Choroid plexus epithelial cell (primary cell): Measurements from ENCODE around the gene OR56A5.

ENCODE experiments used
- DNase-seq: peaks from one replicate; pipeline ENCODE4 v3.0.0-alpha.2; 2010; ENCODE audit warnings: low read depth
- H3K4me3 ChIP-seq: 2 replicates; pipeline ENCODE4 v1.5.1; 2011; ENCODE audit warnings: low read depth, mild to moderate bottlenecking, control low read depth, low read length, moderate library complexity
- TF ChIP-seq, protein P1 (sequence below): conservative IDR thresholded peaks from 2 replicates; pipeline ENCODE4 v1.5.1; 2011; ENCODE audit warnings: low read depth, mild to moderate bottlenecking, control low read depth, inconsistent platforms, low read length, moderate library complexity

The OR56A5 gene, protein sequence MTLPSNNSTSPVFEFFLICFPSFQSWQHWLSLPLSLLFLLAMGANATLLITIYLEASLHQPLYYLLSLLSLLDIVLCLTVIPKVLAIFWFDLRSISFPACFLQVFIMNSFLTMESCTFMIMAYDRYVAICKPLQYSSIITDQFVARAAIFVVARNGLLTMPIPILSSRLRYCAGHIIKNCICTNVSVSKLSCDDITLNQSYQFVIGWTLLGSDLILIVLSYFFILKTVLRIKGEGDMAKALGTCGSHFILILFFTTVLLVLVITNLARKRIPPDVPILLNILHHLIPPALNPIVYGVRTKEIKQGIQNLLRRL

DNA sequence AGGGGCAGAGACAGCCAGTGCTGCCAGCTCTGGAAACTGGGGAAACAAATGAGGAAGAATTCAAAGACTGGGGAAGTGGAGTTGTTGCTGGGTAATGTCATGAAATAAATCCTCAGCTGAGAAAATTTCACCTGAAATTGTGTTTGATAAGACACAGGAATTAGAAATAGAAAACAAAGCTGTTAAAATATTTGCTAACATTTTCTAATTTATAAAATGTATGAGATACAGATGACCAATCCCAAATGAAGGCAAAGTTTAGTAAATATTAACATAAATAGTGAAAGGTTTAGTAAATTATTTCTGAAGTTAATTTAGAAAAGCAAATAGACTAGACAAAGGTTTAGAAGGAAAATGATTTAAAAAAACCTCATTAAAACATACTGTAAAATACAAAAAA lies at the start of gene OR56A5:
Gene OR56A5, minus strand, starts transcription at position 101 of the 400 bp plus-strand sequence. Its CDS starts 0 bp downstream, at position 101.
- TF ChIP-seq, protein P1, sequence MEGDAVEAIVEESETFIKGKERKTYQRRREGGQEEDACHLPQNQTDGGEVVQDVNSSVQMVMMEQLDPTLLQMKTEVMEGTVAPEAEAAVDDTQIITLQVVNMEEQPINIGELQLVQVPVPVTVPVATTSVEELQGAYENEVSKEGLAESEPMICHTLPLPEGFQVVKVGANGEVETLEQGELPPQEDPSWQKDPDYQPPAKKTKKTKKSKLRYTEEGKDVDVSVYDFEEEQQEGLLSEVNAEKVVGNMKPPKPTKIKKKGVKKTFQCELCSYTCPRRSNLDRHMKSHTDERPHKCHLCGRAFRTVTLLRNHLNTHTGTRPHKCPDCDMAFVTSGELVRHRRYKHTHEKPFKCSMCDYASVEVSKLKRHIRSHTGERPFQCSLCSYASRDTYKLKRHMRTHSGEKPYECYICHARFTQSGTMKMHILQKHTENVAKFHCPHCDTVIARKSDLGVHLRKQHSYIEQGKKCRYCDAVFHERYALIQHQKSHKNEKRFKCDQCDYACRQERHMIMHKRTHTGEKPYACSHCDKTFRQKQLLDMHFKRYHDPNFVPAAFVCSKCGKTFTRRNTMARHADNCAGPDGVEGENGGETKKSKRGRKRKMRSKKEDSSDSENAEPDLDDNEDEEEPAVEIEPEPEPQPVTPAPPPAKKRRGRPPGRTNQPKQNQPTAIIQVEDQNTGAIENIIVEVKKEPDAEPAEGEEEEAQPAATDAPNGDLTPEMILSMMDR: no peak
- no peak for DNase-seq
- H3K4me3 ChIP-seq: no peak within 1 kb of the TSS

DNA sequence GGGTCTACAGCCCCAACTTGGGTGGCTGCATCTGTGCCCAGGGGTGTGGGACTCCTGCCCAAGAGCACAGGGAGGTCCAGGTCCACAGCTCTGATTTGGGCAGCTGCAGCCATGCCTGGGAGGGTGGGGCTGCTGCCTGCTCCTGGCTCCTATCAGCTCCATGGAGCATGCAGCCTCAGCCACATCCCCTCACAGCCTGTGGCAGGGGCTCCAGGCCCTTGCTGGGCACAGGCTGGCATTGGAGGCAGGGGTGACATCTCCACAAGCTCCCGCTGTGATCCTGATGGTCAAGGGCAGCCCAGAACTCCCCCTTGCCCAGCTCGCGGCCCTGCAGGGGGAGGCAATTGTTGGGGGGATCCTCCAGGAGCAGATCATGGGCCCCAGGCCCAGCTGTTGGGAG lies 44.7 kb upstream of the OR56A5 start:
- H3K4me3 ChIP-seq: no peak overlapping the region
- DNase-seq: no peak
- TF ChIP-seq, protein P1: no peak

DNA sequence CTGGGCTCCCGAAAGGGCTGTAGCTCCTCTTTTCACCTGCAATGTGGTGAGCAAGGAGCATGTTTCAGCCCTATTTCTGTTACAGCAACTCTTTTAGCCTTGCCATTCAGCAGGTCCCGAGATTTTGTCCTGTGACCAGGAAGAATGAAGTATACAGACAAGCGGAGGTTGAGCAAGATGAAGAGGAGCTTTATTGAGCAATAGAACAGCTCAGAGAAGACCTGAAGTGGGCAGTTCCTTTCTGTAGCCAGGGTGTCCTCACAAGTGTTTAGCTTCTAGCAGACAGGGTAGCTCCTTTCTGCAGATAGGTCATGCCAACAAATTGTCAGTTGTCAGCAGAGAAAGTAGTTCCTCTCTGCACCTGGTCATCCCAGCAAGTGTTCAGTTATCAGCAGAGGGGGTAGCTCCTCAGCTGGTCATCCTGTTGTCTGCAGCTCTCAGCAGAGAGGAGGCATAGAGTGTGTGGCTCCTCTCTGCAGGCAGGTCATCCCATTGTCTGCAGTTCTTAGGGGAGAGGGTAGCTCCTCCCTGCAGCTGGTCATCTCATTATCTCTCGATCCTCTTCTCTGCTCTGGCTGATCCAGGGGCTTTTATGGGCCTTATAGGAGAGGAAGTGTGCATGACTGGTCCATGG lies 43.9 kb upstream of the OR56A5 start:
- no peak for DNase-seq
- no peak overlapping the region for H3K4me3 ChIP-seq
- TF ChIP-seq, protein P1: no peak

DNA sequence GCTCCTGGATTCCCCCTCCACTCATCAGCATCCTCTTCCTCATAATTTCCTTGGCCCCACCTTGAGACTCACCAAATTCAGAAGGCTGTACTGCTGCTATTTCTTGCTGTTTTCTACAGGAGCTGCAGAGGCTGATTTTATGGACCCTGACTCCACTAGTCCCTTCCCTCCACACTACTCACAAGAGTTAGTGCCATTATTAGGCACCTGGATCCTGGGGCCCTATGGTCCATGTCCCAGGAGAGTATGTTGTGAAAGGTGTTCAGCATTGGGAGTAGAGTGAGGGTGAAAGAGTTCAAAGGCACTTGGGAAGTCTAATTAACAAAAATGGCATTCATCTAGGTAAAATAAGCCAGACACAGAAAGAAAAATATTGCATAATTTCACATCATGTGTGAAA lies 38.6 kb upstream of the OR56A5 start, which contains the start of gene OR56A4:
Gene OR56A4, minus strand, starts transcription at position 101 of the 400 bp plus-strand sequence. CDS start 3,954 bp downstream, outside the sequence.
- TF ChIP-seq, protein P1: no peak
- no peak for DNase-seq

DNA sequence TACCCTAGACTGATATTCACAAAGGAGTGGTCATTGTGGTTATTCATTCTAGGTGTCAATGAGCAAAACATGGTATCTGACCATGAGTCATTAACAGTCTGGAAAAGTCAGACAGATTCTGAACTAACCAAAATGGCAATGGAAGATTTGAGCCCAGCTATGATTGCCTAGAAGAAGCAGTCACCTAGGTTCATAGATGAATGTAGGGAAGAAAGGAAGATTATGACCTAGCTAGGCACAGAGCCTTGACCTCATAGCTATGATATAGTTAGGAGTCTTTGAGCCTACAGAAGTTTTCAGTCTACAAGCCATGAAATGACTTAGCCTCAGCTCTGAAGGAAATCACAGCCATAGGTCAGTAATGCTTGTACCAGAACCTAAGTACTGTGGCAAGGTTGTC lies 38.1 kb upstream of the OR56A5 start:
- TF ChIP-seq, protein P1: no peak
- DNase-seq: no peak

More for the DNA sequence above, 38.6 kb upstream of the OR56A5 start, which contains the start of gene OR56A4:
- no peak within 1 kb of the TSS for H3K4me3 ChIP-seq

DNA sequence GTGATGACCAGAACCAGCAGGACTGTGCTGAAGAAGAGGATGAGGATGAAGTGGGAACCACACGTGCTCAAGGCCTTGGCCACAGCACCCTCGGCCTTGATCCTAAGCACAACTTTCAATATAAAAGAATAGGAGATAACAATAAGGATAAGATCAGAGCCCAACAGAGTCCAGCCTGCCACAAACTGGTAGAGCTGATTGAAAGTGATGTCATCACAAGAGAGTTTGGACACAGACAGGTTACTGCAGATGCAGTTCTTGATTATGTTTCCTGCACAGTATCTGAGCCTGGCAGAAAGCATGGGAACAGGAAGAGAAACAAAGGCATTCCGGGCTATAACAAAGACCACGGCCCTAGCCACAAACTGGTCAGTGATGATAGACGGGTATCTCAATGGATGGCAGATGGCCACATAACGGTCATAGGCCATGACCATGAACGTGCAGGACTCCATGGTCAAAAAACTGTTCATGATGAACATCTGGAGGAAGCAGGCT lies 34.0 kb upstream of the OR56A5 start:
- H3K4me3 ChIP-seq: no peak overlapping the region
- TF ChIP-seq, protein P1: no peak
- no peak for DNase-seq

More for the DNA sequence above, 38.1 kb upstream of the OR56A5 start:
- no peak overlapping the region for H3K4me3 ChIP-seq
